Measurements from ENCODE around the gene IGFBP6.
A peak's percentile ranks its signal among the peaks of the same experiment; 100 is the strongest.
"Not testable (repeated sequence)": the region's sequence is repeated elsewhere in the genome, so short reads cannot be mapped to it uniquely, and the experiment has no call there.

The IGFBP6 gene

GRCh38 chr12:53096759-53097158, 708 bp upstream of the IGFBP6 start:
- no peak for DNase-seq (ENCODE audit: low read depth)

DNA sequence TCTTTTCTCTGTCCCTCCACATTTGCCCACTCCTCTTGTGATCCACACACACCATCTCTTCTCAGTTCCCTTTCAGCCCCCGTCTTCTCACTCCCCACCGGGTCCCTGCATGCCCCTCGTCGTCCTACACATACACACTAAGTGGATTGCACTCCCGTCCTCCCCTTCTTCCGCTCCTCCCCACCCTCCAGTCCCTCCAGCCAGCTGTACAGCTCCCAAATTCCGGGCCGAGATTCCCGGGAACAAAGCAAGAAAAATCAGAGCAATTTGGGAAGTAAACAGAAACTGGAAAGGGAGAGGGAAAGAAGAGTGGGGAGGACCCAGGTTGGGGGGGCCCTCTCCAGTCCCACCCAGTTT, 282 bp upstream of the IGFBP6 start:
- DNase-seq (ENCODE audit: low read depth) = peak; percentile 33

- DNase-seq (ENCODE audit: low read depth) = peak; percentile 86
These were observed 1.0 kb downstream of the IGFBP6 start for GRCh38 chr12:53098354-53098981.

GRCh38 chr12:53099071-53099882, 1.8 kb downstream of the IGFBP6 start:
- DNase-seq (ENCODE audit: low read depth) = peak; percentile 97

DNA sequence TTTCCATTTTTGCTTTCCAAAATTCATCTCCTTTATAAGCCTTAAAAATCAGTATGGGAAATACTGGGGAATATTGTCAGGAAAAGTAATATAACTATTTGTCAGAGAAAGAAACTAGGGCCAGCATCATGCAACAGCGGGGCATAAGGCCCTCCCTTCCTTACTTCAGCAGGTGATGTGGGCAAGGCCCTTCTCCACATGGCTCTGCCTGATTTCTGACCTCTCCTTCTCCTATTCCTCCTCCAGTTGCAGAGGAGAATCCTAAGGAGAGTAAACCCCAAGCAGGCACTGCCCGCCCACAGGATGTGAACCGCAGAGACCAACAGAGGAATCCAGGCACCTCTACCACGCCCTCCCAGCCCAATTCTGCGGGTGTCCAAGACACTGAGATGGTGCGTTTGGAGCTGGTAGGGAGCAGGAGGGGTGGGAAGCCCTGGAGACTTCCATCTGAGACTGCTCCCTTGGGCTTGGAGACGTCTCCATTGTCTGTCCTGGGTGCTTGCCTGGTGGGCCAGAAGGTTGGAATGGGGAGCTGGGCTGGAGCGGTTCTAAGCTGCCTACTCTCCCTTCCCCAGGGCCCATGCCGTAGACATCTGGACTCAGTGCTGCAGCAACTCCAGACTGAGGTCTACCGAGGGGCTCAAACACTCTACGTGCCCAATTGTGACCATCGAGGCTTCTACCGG, 3.1 kb downstream of the IGFBP6 start:
- no peak for DNase-seq (ENCODE audit: low read depth)

GRCh38 chr12:53101266-53101665, 3.8 kb downstream of the IGFBP6 start:
- no peak for DNase-seq (ENCODE audit: low read depth)

DNA sequence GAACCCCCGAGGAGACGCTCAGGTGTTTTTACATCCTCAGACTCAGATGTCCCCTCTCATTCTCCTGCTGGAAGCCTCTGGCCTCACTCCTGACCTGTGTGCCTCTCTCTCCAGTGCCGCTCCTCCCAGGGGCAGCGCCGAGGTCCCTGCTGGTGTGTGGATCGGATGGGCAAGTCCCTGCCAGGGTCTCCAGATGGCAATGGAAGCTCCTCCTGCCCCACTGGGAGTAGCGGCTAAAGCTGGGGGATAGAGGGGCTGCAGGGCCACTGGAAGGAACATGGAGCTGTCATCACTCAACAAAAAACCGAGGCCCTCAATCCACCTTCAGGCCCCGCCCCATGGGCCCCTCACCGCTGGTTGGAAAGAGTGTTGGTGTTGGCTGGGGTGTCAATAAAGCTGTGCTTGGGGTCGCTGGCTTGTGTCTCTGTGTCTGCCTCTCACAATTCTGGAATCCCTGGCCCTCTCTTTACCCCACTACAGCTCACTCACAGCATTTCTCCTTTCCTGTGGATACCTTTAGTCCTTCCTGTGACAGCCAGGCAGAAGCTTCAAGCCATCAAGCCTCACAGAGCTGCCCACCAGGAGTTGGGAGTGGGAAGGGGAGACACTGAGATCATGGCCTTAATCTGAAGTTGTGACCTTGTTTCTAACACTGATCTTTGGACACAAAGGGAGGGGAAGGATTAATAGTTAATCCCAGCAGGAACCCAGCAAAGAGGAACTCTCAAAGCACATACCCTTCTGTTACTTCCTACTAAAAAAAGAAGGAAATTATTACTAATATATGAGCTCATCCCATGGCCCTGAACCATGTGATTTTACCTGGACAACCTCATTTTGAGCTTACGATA, 4.7 kb downstream of the IGFBP6 start:
- no peak for DNase-seq (ENCODE audit: low read depth)

DNA sequence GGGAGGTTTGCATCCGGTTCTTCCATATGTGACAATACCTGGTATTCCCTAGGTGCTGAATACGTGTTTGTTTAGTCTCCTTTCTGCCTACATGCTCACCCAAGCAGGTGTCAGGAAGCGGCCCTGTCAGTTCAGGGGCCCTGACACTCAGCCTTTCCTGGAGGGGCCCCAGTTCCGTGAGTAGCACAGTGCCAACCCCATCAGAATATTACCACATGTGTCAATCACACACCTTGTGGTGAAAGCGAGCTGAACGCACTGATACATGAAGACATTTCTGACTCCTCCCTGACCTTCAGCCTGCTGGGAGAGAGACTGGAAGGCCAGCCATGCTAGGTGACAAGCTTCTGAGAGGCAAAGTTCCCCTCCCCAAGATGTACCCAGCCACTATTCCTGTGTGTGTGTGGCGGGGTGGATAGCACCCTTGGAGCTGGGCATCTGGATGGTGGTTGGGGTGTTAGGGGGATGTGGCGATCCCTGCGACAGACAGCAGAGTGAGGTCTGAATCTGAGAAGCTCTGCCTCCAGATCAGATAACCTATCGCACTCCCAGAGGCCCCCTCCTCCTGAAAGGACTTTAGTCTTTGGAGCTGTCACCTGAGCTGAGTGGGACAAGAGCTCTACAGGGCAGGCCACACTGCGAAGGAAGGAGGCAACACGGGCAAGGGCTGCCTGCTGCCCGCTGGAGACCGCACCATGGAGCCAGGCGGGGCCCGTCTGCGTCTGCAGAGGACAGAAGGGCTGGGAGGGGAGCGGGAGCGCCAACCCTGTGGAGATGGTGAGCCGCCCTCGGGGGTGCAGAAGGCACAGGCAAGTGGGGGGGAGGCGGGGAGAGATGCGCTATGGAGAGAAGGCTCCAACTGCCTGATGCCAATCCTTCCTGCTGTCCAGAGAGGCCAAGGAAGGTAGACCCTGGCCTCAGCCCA, 5.7 kb downstream of the IGFBP6 start, which contains the start of gene SOAT2:
SOAT2 (plus strand) TSS at position 604 of the 925 bp plus-strand sequence; CDS start at position 696, 92 bp downstream.
- DNase-seq (ENCODE audit: low read depth) = no peak

DNA sequence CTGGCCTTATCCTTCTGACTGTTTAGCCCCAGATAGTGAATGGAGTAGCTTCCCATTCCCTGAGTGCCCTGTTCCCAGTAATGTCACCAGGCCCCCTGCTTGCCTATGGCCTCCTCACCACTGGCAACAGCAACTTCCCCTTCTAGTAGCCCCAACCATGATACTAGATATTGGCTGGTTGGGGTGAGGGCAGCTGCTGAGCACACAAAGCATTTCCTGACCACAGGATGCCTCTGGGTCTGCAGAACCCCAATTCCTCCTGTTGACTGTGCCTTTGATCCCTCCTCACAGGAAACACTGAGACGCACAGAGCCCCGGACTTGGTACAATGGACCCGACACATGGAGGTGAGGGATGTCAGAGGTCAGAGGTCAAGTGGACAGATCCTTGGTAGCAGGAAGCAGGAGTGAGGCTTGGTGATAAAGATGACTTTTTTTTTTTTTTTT, 6.4 kb downstream of the IGFBP6 start:
- no peak for DNase-seq (ENCODE audit: low read depth)

DNA sequence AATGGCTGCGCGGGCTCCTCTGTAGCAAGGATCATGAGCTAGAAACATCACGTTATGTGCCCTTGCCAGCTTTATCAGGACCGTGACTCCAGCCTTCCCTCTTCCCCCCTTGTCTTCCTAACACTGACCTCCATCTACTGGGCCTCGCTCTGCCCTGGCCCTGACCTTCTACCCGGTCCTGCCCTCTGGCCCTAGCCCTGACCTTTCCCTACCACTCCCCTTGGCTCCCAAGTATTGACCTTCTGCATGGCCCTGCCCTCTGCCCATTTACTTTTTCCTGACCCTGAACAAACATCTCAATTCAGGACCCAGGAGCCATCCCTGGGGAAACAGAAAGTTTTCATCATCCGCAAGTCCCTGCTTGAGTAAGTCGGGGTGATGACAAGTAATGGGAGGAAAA, 7.8 kb downstream of the IGFBP6 start:
- no peak for DNase-seq (ENCODE audit: low read depth)

DNA sequence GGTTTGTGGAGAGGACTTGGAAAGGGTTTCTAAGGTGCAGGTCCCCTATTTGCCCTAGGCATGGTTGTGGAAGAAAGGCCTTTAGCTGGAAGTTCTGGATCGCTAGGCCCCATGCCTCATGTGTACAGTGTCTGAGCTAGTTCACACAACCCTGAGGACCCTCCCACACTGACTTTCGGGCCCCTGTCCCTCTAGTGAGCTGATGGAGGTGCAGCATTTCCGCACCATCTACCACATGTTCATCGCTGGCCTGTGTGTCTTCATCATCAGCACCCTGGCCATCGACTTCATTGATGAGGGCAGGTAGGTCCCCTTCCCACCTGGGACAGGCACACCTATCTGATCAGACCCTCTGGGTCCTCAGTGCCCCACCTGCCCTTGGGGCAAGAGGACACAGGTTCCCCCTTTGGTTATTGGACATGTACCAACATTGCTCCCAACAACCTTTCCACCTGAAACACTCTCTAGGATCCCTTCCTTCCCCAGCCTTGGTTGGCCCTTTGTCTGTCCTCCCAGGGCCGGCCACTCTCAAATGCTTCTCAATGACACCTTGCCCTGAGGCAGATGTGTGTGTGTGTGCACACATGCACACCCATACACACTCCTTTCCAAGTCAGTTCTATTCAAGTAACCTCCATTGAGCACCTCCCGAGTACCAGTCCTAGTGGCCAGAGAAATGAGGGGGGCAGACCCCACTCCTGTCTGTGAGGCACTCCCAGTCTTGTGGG, 8.4 kb downstream of the IGFBP6 start:
- DNase-seq (ENCODE audit: low read depth) = no peak

GRCh38 chr12:53107122-53107521, 9.7 kb downstream of the IGFBP6 start:
- no peak for DNase-seq (ENCODE audit: low read depth)

DNA sequence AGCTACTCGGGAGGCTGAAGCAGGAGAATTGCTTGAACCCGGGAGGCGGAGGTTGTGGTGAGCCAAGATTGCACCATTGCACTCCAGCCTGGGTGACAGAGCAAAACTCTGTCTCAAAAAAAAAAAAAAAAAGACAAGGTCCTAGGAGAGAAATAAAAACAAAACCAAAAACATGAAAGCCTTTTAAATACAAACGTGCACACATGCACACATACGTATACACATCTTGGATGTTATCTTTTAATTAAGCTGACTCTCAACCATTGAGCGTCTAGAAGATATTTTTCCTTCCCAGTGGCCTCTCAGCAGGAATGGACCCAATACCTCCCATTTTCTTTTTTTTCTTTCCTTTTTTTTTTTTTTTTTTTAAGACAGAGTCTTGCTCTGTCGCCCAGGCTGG, 15.0 kb downstream of the IGFBP6 start:
- not testable (repeated sequence) for DNase-seq (ENCODE audit: low read depth)

GRCh38 chr12:53113136-53113705, 15.8 kb downstream of the IGFBP6 start:
- no peak for DNase-seq (ENCODE audit: low read depth)

DNA sequence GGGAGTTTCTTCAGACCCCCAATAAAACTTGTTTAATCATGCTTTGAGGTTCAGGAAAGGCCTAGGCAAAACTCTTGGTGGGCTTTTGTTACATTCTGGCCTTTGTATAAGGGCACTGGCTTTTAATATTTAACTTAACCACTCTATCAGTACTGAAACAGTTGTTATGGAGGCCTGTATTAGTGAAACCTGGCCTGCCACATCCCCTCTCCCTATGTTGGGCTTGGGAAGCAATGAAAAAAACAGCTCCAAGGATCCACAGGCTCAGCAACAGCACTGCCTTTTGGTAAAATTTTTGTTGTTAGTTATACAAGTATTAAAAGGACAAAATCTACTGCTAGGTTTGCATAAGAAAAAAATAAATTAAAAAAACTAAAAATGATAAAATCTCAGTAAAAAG, 16.5 kb downstream of the IGFBP6 start:
- DNase-seq (ENCODE audit: low read depth) = no peak

DNA sequence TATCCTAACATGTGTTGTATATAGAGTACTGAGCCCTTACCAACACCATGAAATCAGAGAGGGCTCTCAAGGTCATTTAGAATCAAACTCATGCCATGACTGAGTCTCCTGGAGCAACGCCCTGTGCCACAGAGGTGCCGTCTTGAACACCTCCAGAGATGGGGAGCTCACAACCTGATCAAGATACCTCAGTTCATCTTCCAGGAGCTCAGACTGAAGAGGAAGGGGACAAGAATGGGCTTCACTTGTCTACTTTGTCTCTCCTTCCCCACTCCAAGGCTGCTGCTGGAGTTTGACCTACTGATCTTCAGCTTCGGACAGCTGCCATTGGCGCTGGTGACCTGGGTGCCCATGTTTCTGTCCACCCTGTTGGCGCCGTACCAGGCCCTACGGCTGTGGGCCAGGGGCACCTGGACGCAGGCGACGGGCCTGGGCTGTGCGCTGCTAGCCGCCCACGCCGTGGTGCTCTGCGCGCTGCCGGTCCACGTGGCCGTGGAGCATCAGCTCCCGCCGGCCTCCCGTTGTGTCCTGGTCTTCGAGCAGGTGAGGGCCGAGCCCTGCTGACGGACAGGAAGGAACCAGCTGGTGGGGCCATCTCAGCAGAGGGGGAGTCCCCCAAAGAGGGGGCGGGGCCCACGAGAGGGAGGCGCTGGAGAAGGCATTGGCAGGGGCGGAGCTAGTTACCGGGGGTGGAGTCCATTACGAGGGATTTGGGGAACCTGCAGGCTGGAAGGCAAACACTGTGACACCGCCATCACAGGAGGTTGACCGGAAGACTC, 17.8 kb downstream of the IGFBP6 start:
- DNase-seq (ENCODE audit: low read depth) = no peak

DNA sequence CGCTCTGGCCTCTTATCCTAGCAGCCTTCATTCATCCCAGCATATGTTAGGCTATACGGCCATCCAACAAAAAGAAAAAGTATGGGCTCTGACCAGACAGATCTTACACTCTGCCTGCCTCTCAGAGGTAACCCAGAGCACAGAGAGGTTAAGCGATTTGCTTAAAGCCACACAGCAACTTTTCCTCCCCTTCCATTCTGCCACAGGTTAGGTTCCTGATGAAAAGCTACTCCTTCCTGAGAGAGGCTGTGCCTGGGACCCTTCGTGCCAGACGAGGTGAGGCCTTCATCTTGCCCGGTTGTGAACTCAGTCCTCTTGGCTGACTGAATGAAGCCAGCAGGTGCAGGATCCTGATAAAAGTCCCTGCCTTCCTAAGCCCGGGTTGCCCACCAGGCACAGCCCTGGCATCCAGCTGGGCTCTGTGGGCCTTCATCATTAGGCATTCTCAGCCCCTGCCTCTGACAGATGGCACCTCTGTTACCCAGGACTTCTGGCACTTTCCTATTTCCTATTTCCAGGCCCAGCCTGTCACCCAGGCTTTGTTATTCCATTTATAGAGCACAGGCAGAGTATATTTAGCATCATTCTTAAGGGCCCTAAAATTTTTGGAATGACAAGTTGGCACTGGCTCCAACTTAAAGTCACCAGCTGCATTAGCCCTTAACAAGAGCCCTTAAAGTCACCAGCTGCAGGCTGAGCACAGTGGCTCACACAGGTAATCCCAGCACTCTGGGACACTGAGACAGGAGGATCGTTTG, 18.6 kb downstream of the IGFBP6 start:
- DNase-seq (ENCODE audit: low read depth) = no peak

GRCh38 chr12:53118751-53119300, 21.4 kb downstream of the IGFBP6 start:
- DNase-seq (ENCODE audit: low read depth) = no peak
